Neural progenitor cell (in vitro differentiated cells): Measurements from ENCODE around the gene SCG5. TPM values are rescaled to one million over a fixed set of nuclear protein-coding genes. Genes with fewer than 3 reads are reported as not detected.

Experiments
- DNase-seq: peaks from one replicate; pipeline ENCODE4 v3.0.0-alpha.2; 2016; ENCODE audit warnings: low spot score
- H2AFZ ChIP-seq: fragments of 200-600 bp; sonication (generic); replicated peaks from 2 replicates; pipeline ENCODE4 v1.6.1; 2016; ENCODE audit warnings: antibody characterized with exemption
- H3F3A ChIP-seq: fragments of 200-600 bp; sonication (generic); 2 replicates; pipeline ENCODE4 v1.6.1; 2016; ENCODE audit warnings: antibody characterized with exemption, low read depth
- H3K27ac ChIP-seq: fragments of 200-600 bp; sonication (generic); 2 replicates; pipeline ENCODE4 v1.5.1; 2016; ENCODE audit warnings: mild to moderate bottlenecking
- H3K27me3 ChIP-seq: fragments of 200-600 bp; sonication (generic); 2 replicates; pipeline ENCODE4 v1.6.1; 2016; ENCODE audit warnings: mild to moderate bottlenecking, moderate library complexity
- H3K36me3 ChIP-seq: fragments of 200-600 bp; sonication (generic); 2 replicates; pipeline ENCODE4 v1.5.1; 2016
- H3K4me1 ChIP-seq: fragments of 200-600 bp; sonication (generic); 2 replicates; pipeline ENCODE4 v1.6.1; 2016; ENCODE audit warnings: mixed run types
- H3K4me2 ChIP-seq: fragments of 200-600 bp; sonication (generic); 2 replicates; pipeline ENCODE4 v1.6.1; 2016
- H3K4me3 ChIP-seq: fragments of 200-600 bp; sonication (generic); 2 replicates; pipeline ENCODE4 v1.5.1; 2016
- H3K79me2 ChIP-seq: fragments of 200-600 bp; sonication (generic); 2 replicates; pipeline ENCODE4 v1.6.1; 2016; ENCODE audit warnings: low read depth
- H3K9ac ChIP-seq: fragments of 200-600 bp; sonication (generic); 2 replicates; pipeline ENCODE4 v1.6.1; 2016
- H3K9me3 ChIP-seq: fragments of 200-600 bp; sonication (generic); 2 replicates; pipeline ENCODE4 v1.5.1; 2016; ENCODE audit warnings: low read depth
- H4K20me1 ChIP-seq: fragments of 200-600 bp; sonication (generic); 2 replicates; pipeline ENCODE4 v1.6.1; 2016; ENCODE audit warnings: low read depth
- H3K27ac Mint-ChIP-seq: 3 replicates; pipeline ENCODE4 v1.8.0; 2021; ENCODE audit warnings: mixed read lengths
- H3K27me3 Mint-ChIP-seq: 2 replicates; pipeline ENCODE4 v1.8.0; 2022; ENCODE audit warnings: low read depth, mild to moderate bottlenecking, inconsistent platforms, moderate library complexity, mixed read lengths; ENCODE audit not compliant: insufficient read depth
- H3K36me3 Mint-ChIP-seq: 3 replicates; pipeline ENCODE4 v1.8.0; 2021; ENCODE audit warnings: mixed read lengths
- H3K4me1 Mint-ChIP-seq: 3 replicates; pipeline ENCODE4 v1.8.0; 2021; ENCODE audit warnings: mixed read lengths
- H3K4me3 Mint-ChIP-seq: 3 replicates; pipeline ENCODE4 v1.8.0; 2021; ENCODE audit warnings: mild to moderate bottlenecking, moderate library complexity, mixed read lengths
- H3K9me3 Mint-ChIP-seq: 3 replicates; pipeline ENCODE4 v1.8.0; 2020; ENCODE audit warnings: mixed read lengths
- EZH2 ChIP-seq: fragments of 200-600 bp; sonication (generic); IDR thresholded peaks from 2 replicates; pipeline ENCODE4 v1.6.1; 2017; ENCODE audit warnings: antibody characterized with exemption, mild to moderate bottlenecking, moderate library complexity
- EZH2phosphoT487 ChIP-seq: fragments of 200-600 bp; sonication (generic); IDR thresholded peaks from 2 replicates; pipeline ENCODE4 v1.6.1; 2017; ENCODE audit warnings: antibody characterized with exemption
- total RNA-seq: library from RNA; depleted of rRNA; stranded (reverse); fragments of >200 nt; gene quantifications from 2 replicates; pipeline ENCODE4 v1.2.3, GENCODE V29; 2015; ENCODE audit warnings: low replicate concordance
- TF ChIP-seq, protein P1 (sequence below): fragments of 200-600 bp; sonication (generic); IDR thresholded peaks from 2 replicates; pipeline ENCODE4 v1.5.1; 2017; ENCODE audit warnings: antibody characterized with exemption, mild to moderate bottlenecking

SCG5 gene
- total RNA-seq, 1 donor from 2014 or later = 101 TPM

DNA sequence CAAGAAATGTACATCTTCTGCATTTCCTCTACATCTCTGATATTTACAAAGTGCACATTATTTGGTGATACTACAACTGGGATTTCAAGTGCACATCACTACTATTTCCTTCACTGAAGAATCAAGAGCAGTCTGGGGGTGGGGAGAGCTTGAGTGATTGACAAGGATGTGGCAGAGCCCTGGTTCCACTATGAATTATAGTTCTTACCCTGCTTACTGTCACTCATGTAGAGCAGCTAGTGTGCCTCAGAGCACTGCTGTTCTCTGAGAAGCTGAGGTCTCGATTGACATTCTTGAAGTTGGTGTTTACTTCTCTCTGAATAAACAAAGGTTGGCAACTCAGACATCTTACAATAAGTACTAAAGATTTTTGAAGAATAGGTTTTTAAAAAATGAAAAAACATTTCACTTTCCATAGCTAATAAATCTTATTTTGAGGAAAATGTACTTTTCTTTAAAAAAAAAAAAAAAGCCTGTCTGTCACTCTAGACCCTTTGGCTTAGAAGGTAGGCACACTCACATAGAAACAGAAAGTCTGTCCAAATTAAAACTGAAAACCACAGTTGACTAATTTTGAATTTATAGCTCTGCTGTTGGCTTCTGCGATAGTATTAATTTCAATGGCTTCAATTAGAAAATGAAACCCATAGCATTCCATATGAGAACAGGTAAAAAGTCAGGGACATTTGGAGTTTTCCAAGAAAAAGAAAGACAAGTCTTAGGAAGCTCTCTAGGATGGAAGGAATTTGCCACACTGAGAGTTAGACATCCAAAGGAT is 81.8 kb downstream of the SCG5 start:
- Mint-ChIP-seq H3K27me3 (peaks cover 28% of the 10 kb centered on the region), H3K36me3 (peaks cover 5% of the 10 kb centered on the region), H3K27ac (no peak overlapping the region), H3K4me3 (no peak overlapping the region), H3K4me1 (peaks cover 12% of the 10 kb centered on the region), H3K9me3 (peaks cover 18% of the 10 kb centered on the region)
- DNase-seq = no peak
- Histone ChIP-seq H4K20me1 (peaks cover 5% of the 10 kb centered on the region), H3K36me3 (no peaks in the 10 kb centered on the region), H3K4me1 (peaks cover 18% of the 10 kb centered on the region), H2AFZ (no peak overlapping the region), H3K4me2 (no peak overlapping the region), H3K9me3 (peaks cover 5% of the 10 kb centered on the region), H3K27me3 (peaks cover 39% of the 10 kb centered on the region), H3K4me3 (no peak overlapping the region), H3K27ac (no peak overlapping the region), H3K9ac (no peak overlapping the region), H3K79me2 (peaks cover 9% of the 10 kb centered on the region), H3F3A (peaks cover 21% of the 10 kb centered on the region)
- TF ChIP-seq, protein P1, sequence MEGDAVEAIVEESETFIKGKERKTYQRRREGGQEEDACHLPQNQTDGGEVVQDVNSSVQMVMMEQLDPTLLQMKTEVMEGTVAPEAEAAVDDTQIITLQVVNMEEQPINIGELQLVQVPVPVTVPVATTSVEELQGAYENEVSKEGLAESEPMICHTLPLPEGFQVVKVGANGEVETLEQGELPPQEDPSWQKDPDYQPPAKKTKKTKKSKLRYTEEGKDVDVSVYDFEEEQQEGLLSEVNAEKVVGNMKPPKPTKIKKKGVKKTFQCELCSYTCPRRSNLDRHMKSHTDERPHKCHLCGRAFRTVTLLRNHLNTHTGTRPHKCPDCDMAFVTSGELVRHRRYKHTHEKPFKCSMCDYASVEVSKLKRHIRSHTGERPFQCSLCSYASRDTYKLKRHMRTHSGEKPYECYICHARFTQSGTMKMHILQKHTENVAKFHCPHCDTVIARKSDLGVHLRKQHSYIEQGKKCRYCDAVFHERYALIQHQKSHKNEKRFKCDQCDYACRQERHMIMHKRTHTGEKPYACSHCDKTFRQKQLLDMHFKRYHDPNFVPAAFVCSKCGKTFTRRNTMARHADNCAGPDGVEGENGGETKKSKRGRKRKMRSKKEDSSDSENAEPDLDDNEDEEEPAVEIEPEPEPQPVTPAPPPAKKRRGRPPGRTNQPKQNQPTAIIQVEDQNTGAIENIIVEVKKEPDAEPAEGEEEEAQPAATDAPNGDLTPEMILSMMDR = no peak
- TF ChIP-seq EZH2 (no peak), EZH2phosphoT487 (no peak)

DNA sequence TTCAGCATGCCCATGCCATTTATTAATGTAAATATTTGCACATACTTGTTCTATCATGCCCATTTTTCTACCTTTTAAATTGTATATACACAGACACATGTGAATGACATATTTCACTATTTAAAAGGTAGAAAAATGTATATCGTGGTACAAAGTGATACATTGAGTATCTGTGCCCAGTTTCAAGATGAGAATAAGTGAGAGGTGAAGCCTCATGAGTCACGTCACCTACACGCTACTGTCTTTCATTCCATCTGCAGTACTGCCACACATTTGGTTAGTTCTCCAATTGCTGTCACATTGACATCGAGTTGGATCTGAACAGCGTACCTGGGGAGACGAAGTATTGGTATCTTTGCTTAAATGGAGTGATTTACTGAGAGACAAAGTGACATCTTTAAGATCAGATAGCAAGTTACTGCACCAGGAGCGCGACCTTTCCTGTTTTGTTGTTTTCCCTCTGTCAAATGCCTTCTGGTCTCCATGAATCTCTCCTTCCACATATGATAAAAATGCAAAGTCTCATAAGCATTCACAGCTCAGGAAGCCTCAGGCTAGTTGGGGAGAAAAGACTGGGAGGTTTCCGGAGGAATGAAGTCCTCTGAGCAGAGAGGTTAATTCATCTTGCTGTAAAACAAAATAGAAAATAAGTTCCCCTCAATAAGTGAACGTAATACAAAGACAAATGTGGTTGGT is 88.3 kb downstream of the SCG5 start:
- no peaks in the 10 kb centered on the region for H3K4me1 Mint-ChIP-seq
- DNase-seq = no peak
- no peak overlapping the region for H3K4me3 ChIP-seq
- peaks cover 25% of the 10 kb centered on the region for H3K9me3 Mint-ChIP-seq
- no peak overlapping the region for H3K4me2 ChIP-seq
- H3K27ac ChIP-seq = no peak overlapping the region
- peaks cover 7% of the 10 kb centered on the region for H3K36me3 Mint-ChIP-seq
- no peak overlapping the region for H2AFZ ChIP-seq
- peaks cover 5% of the 10 kb centered on the region for H3K9me3 ChIP-seq
- H3K4me1 ChIP-seq = peaks cover 6% of the 10 kb centered on the region
- no peaks in the 10 kb centered on the region for H4K20me1 ChIP-seq
- no peak overlapping the region for H3K27ac Mint-ChIP-seq
- H3K4me3 Mint-ChIP-seq = no peak overlapping the region
- H3F3A ChIP-seq = no peaks in the 10 kb centered on the region
- H3K9ac ChIP-seq = no peak overlapping the region
- no peaks in the 10 kb centered on the region for H3K27me3 Mint-ChIP-seq
- H3K36me3 ChIP-seq = no peaks in the 10 kb centered on the region
- H3K79me2 ChIP-seq = no peaks in the 10 kb centered on the region
- no peaks in the 10 kb centered on the region for H3K27me3 ChIP-seq
- TF ChIP-seq EZH2phosphoT487 (no peak), EZH2 (no peak)
- TF ChIP-seq, protein P1 = no peak

DNA sequence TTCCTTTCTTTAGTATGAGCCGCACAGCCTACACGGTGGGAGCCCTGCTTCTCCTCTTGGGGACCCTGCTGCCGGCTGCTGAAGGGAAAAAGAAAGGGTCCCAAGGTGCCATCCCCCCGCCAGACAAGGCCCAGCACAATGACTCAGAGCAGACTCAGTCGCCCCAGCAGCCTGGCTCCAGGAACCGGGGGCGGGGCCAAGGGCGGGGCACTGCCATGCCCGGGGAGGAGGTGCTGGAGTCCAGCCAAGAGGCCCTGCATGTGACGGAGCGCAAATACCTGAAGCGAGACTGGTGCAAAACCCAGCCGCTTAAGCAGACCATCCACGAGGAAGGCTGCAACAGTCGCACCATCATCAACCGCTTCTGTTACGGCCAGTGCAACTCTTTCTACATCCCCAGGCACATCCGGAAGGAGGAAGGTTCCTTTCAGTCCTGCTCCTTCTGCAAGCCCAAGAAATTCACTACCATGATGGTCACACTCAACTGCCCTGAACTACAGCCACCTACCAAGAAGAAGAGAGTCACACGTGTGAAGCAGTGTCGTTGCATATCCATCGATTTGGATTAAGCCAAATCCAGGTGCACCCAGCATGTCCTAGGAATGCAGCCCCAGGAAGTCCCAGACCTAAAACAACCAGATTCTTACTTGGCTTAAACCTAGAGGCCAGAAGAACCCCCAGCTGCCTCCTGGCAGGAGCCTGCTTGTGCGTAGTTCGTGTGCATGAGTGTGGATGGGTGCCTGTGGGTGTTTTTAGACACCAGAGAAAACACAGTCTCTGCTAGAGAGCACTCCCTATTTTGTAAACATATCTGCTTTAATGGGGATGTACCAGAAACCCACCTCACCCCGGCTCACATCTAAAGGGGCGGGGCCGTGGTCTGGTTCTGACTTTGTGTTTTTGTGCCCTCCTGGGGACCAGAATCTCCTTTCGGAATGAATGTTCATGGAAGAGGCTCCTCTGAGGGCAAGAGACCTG is 89.5 kb downstream of the SCG5 start:
- peaks cover 7% of the 10 kb centered on the region for H3K36me3 Mint-ChIP-seq
- no peaks in the 10 kb centered on the region for H3K4me1 Mint-ChIP-seq
- Histone ChIP-seq H3K4me2 (peak overlapping the region; percentile 25), H3K36me3 (no peaks in the 10 kb centered on the region), H3K79me2 (no peaks in the 10 kb centered on the region), H3K9ac (no peak overlapping the region), H4K20me1 (no peaks in the 10 kb centered on the region), H3K4me1 (peaks cover 6% of the 10 kb centered on the region), H3K27ac (no peak overlapping the region), H3F3A (no peaks in the 10 kb centered on the region), H2AFZ (peak overlapping the region; percentile 65), H3K9me3 (peaks cover 3% of the 10 kb centered on the region), H3K27me3 (no peaks in the 10 kb centered on the region), H3K4me3 (no peak overlapping the region)
- no peak overlapping the region for H3K27ac Mint-ChIP-seq
- peak; percentile 61 for DNase-seq
- H3K27me3 Mint-ChIP-seq = no peaks in the 10 kb centered on the region
- TF ChIP-seq EZH2 = no peak
- no peak for TF ChIP-seq EZH2phosphoT487
- TF ChIP-seq, protein P1 = no peak
- H3K4me3 Mint-ChIP-seq = no peak overlapping the region
- H3K9me3 Mint-ChIP-seq = peaks cover 24% of the 10 kb centered on the region
